ENCODE data around the gene CYSRT1.

Gene CYSRT1

DNA sequence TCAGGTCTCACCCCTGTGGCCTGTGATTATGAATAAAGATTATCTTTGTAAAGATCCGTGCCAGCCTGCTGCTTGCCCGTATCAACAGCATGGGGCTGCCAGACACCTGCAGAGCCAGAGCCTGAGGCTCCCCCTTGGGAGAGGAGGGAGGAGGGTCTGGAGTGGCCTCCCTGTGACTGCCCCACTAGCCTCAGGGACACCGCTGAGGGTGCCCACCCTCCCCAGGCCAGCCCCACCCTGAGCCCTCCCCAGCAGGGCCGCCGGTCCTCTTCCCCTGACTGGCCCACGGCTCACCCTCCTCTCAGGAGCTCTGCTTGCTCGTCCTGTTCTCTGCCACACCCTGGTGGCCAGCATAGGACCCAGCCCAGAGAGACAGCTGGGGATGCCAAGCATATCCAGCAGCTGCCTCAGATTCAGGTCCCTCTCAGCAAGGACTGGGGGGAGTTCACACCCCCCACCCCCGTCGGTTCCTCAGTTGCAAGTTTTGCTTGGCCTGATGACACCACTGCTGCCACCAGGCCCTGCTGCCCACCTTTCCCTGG is 34.6 kb upstream of the CYSRT1 start:
- no peak for DNase-seq (ENCODE audit: low spot score)

DNA sequence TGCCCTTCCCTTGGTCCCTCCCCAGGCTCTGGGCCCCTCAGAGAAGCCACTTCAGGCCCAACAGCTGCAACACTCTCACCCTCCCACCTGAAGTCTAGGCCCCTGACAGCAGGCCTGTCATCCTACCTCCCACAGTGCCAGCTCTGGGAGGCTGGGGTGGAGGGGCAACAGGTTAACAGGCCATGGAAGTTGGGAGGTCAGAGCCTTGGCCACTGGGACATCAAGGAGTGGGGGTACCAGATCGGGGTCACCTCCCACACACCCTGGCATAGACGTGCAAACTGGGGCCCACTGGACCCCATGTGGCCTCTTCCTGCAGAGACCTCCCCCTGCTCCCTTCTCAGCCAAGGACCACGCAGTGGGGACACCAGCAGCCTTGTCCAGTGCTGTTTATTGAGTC is 33.7 kb upstream of the CYSRT1 start:
- DNase-seq (ENCODE audit: low spot score) = no peak

DNA sequence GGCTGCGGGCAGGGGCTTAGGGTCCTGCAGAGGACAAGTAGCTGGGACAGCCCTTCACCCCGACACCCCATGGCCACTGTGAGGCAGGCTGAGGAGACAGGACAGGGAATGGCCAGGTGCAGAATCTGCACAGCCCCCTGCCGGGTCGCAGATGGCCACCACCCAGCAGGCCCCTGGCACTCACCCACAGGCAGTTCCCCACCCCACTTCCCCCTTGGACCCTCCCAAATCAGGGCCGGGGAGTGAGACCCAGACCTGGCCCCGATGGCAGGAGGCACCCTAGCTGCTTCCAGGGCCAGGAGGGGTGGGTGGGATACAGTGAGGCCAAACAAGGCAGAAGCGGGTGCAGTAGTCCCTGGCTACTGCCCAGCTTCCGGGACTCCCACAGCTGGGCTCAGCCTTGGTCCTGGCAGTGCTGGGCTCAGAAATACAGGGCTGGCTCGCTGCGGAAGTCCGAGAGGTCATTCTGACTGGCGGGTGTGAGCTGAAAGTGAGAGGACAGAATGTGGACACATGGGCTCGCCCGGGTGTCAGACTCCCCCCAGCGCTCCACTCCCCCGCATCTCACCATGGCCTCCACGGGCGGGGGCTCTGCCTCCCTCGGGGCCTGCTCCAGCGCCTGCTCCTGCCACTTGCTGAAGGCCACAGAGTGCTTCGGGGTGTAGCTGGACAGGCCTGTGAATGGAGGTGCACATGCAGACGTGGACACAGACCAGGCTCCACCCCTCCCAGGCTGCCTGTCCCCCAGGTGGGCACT is 33.1 kb upstream of the CYSRT1 start:
- DNase-seq (ENCODE audit: low spot score) = no peak

DNA sequence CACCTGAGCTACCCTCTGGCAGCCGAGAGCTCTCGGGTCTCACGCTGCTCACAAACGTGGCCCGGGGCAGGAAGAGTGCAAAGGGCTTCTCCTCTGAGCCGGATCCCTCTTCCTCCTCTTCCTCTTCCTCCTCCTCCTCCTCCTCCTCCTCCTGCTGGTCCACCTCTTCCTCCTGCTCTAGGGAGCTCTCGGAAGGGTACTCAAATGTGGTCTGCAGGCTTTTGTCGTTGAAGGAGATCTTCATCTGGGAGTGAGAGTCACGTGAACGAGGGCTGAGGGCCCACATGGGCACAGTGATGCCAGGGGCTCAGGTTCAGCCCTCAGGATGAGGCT is 32.6 kb upstream of the CYSRT1 start:
- DNase-seq (ENCODE audit: low spot score) = no peak

DNA sequence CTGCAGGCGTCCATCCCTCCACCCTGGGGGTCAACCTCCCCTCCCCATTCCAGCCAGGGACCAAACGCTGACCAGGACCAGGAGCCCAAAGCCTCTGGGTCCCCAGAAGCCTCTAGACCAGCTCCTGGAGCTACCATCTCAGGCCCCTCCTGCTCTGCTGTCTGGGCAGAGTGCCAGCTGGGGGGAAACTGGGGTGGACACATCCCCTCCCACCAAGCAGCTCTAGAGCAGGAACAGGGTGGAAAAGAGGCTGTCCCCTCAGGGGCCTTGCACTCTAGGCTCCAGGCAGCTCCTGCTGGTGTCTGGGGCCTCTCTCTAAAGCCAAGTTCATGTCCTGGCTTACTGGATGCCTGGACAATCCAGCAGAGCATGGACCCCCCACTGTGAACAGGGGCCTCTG is 32.1 kb upstream of the CYSRT1 start:
- no peak for DNase-seq (ENCODE audit: low spot score)

DNA sequence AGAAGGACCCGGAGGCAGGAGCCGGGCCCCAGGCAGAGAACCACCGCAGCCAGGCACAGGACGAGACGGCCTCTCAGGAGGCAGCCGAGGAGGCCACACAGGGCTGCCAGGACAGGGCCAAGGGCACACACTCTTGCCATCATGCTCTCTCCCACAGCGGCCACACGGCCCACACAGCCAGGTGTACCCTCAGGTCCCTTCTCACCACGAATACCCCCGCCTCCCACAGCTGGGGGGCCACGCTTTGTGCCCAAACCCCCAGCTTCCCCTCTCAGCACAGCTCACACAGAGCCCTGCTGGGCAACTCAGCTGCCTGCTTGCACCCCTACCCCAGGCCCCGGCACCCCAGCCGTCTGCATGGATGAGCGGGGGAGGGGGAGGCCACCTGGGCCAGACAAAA is 31.2 kb upstream of the CYSRT1 start:
- no peak for DNase-seq (ENCODE audit: low spot score)

DNA sequence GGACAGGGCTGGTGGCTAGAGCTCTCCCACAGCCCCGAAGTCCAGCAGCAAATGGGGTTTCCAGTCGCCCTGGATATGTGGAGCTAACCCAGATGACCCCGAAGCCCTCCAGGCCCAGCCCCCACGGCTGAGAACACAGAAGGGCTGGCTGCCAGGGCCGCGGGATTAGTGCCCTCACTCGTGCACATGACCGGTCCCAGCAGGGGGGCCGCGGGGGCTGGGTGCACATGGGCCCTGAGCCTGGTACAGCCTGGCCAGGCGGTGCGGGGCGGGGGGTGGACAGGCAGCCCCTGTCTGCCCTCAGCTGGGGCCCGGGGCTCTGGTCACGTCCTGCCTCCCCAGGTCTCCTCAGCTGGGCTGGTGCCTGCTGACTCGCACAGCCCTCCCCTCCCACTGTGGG is 30.6 kb upstream of the CYSRT1 start:
- DNase-seq (ENCODE audit: low spot score) = no peak

DNA sequence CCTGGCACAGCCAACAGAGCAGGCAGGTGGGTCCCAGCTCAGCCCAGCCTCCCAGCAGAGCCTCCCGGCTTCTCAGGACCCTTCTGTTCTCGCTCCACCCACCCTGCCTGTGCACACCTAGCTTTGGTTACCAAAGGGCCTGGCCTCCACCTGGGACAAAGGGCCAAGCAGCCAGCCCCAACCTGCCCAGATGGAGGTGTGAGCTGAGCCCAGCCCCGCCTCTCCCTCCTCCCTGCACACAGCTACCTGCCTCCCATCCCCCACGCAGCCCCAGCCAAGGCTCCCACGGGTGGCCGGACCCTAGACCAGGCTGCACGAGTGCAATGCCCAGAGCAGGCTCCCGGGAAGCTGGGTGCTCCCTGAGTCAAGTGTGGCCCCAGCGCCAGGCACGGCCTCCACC is 30.1 kb upstream of the CYSRT1 start:
- no peak for DNase-seq (ENCODE audit: low spot score)

DNA sequence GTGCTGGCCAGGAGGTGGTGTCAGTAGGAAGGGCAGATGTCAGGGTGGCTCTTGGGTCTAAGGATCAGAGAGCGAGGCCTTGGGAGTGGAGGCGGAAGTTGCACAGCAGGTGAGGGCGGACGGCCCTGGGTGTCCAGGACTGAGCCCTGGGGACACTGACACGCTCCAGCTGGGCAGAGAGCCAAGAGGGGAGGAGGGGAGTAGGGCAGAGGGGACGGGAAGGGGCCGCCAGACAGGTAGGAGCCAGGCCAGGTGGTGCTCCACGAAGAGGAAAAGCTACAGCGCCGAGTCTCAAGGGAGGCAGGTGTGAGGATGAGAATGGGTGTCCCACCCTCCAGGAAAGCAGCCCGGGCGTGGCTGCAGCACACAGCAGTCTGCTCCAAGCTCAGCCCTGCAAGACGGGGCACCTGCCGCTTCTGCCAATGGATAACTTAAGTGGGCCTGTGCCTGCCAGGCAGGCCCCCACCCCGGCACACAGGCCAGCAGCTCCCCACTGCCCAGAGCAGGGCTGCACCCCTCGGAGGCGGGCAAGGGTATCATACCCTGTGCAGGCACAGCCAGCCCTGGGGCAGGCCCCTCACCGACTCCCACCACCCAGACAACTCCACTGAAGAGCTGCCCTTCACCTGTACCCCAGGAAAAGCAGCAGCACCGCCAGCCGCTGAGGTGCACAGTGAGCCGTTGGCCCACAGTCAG is 29.3 kb upstream of the CYSRT1 start:
- no peak for DNase-seq (ENCODE audit: low spot score)

DNA sequence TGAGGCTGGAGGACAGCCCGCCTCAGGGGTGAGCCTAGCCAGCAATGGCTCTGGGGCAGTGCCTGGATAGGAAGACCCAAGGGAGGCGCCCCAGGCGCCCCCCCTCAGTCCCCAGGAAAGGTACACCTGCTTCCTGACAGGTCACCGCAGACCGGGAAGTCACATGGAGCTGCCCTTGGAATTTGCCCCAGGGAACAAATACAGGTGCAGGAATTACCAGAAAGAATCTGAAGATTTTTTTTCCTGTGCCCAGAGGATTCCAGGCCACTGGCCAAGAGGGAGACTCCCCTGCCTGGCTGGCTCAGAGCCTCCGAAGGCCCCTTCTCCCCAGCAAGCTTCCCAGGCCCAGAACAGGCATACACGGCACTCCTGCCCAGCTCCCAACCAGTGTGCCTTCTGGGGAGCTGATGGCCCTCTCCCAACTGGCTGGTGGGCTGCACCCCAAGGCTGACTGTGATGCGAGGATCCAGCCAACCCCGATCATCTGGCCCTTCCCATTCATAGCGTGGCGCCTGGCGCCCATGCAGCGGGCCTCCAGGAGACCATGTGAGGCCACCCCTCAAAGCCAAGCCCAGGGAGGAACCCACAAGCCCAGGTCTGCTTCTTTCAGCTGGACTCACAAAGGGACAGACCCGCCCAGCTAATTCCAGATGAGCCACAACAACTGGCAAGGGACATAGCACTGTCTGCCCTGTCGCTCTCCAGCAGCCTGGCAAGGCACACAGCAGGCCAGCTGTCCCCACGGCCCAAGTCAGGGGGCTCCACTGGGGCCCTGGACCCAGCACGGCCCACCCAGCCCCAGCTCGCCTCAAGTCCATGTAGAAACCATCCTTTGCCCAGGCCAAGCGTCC is 26.7 kb upstream of the CYSRT1 start:
- DNase-seq (ENCODE audit: low spot score) = no peak

DNA sequence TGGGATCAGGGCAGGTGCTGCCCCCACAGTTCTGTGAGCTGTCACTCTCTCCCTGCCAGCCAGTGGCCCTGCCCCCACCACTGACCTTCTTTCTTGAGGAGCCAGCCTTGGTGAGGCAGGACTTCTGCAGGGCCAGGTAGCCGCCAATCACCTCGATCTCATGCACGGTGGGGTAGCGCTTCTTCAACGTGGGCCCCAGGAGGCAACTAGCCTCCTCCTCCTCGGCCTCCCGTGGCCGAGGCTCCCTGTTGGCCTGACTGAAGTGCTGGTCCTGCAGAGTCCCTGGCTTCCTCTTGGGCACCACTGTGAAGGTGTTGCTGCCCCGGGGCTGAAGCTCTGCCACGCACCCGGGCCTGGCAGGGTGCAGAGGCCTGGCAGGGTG is 26.1 kb upstream of the CYSRT1 start:
- no peak for DNase-seq (ENCODE audit: low spot score)

DNA sequence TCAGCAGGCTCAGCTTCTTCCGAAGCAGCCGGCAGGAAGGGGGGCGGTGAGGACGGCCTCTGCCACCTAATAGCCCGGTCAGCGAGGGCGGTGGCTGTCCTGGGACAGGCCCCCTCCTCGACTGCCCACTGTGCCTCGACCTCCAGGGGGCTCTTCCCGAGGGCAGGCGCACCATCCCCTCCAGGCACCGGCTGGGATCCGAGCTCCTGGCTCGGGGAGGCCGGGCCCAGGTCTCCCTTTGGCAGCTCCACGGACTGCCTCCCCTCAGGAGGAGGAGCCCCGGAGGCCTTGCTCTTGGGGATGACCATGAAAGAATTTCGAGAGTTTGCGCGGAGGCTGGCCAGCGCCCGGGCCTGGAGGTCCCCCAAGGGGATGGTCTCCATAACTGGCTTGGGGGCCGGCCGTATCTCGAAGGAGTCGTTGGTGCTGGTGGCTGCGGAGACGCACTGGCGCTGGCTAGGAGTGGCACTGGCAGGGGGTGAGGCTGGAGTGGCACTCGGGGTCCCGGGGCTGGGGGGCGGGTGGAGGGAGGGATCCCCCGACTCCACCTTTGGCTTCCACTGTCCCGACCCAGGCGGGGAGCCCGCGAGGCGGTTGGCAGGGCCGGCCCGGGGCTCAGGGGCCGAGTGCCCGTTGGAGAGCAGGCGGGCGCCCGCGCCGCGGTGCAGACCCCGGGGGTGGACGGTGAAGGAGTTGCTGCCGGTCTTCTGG is 25.4 kb upstream of the CYSRT1 start:
- no peak for DNase-seq (ENCODE audit: low spot score)

DNA sequence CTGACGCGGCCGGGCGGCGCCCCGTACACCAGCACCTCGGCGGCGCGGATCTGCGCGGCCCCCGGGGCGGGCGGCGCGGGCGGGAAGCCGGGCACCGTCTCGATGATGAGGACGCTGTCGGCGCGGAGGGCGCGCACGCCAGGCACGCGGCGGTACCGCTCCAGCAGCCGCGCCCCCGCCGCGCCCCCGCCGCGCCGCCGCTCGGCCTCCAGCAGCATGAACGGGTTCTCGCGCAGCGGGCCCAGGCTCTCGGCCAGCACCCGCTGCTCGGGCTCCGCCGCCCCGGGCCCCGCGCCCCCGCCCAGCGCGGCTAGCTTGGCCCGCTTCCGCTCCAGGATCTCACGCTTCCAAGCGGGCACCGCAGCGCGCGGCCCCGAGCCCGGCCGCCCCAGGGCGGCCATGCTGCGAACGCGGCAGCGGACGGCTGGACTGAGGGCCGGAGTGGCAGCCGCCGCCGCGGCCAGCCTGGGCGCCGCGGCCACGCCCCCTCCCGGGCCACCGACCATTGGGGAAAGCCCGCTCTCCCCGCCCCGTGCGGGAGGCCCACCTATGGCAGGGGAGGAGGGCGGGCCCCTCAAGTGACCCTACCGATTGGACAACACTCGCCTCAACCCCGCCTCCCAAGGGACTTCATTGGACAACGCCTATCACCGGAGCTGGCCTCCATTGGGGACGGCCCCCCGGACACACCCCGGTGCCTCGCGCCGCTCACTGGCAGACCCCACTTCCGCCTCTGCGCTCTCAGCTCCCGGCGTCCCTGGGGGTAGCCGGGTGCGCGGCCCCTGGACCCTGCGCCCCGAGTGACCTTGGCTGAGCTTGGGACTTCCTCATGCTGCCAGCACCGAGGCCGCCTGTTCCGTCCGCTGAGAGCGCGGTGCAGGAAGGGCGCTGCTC is 24.4 kb upstream of the CYSRT1 start, which contains the start of gene TPRN:
TSS of gene TPRN (minus strand) at position 431 of the 894 bp plus-strand sequence. CDS start at position 401, 30 bp downstream.
- DNase-seq (ENCODE audit: low spot score) = peak; percentile 99

DNA sequence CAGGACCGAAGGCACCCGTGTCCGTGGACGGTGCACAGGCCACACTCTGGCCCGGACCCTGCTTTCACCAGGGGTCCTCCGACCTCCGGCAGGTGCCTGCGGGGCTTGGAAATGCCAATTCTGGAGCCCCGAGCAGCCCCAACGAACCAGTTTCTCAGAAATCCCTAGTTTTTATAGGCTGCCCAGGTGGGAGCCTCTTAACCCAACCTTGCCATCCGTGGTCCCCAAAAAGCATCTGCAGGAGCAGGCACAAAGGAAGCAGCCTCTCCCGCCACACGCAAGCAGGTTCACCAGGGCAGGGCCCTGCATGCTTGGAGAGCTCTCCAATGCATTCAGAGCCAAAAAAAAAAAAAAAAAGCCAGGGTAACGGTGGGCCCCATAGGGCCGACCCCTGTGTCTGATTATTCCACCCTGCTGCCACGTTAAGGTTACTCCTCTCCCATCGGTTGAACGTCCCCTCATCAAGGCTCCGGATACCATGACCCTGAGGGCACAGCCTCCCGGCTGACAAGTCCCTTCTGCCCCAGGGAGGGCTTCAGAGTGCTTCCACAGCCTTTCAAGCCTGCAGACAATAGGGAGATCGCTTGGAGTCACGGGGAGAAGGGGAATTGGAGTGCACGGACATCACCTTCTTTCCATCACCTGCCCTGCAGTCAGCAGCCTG is 23.6 kb upstream of the CYSRT1 start:
- no peak for DNase-seq (ENCODE audit: low spot score)

DNA sequence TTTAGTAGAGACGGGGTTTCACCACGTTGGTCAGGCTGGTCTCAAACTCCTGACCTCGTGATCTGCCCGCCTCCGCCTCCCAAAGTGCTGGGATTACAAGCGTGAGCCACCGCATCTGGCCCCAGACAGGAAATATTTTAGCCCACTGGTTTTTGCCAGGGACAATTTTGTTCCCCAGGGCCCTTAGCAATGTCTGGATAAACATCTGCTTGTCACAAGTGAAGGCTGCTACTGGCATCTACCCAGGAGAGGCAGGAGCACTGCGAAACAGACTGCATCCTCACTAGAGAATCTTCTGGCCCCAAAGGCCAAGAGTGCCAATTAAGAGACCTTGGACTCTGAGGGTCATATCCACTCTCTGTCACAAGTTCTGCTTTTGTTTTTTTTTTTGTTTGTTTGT is 22.0 kb upstream of the CYSRT1 start:
- no peak for DNase-seq (ENCODE audit: low spot score)

DNA sequence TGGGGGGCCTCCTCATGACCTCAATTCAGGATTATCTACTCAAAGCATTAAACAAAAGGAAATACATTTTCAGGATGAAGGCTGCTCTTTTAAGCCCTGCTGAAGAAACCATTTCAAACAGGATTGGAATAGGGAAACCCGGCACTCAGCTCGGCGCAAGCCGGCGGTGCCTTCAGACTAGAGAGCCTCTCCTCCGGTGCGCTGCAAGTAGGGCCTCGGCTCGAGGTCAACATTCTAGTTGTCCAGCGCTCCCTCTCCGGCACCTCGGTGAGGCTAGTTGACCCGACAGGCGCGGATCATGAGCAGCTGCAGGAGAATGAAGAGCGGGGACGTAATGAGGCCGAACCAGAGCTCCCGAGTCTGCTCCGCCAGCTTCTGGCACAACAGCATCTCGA is 20.2 kb upstream of the CYSRT1 start:
- DNase-seq (ENCODE audit: low spot score) = no peak

DNA sequence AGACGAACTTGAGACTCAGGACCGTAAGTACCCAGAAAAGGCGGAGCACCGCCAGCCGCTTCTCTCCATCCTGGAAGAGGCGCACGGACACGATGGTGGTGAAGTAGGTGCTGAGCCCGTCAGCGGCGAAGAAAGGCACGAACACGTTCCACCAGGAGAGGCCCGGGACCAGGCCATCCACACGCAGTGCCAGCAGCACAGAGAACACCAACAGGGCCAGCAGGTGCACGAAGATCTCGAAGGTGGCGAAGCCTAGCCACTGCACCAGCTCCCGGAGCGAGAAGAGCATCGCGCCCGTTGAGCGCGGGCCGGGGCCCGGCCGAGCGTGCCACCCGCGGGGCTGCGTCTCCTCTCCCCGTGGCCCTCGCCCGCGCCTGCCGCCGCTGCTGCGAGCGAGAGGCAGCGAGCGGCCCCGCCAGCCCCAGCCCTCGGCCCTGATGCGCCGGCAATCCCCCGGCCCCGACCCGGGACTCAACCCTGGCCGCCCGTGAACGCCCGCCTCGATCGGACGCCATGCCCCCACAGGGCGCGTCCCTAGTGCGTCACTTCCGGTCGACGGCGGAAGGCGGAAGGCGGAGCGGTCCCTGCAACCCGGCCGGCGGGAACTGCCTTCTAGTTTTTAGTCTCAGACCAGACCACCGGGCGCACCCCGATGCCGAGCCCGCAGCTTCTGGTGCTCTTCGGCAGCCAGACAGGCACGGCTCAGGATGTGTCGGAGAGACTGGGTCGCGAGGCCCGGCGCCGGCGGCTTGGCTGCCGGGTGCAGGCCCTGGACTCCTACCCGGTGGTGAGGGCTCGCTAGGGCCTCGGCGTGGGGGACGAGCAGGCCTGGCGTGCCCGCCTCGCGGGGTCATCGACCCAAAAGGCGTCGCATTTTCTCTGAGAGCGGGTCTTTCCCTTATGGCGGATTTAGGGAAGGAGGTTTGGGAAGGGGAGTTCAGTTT is 19.6 kb upstream of the CYSRT1 start, which contains the start of the genes NDOR1 and TMEM203:
TSS of gene NDOR1 (plus strand) at position 575 of the 944 bp plus-strand sequence. CDS start at position 653, 78 bp downstream.
TSS of gene TMEM203 (minus strand) at position 523 of the 944 bp plus-strand sequence. CDS start at position 289, 234 bp downstream.
- peak; percentile 90 for DNase-seq (ENCODE audit: low spot score)

DNA sequence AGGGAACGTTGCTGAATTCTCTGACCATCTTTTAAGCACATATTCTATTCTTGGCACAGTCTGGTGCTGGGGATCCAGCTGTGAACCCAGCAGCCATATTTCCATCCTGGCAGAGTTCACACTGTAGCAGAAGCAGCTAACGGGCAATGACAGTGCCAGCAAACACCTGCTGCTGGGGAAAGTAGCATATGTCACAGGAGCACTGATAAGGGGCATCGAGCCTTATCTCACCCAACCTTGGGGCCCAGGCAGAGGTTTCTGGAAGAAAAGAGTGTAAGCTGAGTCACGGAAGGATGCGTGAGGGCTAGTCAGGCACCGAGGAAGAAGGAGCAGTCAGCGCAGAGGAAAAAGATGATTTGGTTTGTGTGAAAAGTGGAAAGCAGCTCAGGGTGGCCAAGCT is 18.4 kb upstream of the CYSRT1 start:
- DNase-seq (ENCODE audit: low spot score) = no peak

DNA sequence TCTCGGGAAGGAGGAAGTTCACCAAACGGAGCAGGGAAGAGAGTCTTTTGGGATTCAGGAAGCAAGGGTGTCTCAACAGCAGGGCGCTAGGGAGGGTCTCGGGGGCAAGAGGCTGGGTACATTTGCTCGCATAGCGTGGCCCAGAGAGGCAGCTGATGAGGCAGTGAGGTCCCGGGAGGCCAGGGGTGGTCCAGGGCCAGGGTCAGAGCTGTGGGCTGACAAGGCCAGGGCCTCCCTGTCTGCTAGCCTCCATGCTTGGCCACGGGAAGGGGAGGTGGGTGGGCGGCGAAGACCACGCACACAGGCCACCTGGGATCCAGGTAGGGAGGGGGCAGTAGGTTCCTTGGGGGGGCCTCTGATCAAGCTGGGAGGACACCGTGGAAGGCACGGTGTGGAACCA is 13.4 kb upstream of the CYSRT1 start:
- DNase-seq (ENCODE audit: low spot score) = no peak

Data from CD4-positive, alpha-beta T cell treated with Interleukin-2 at 100 ng/mL for 4 hours (primary cell).